CD4-positive, alpha-beta T cell treated with Interleukin-17A for 1 hour (primary cell): ENCODE results near the gene SMPD3.

Source experiments
- DNase-seq: peaks from one replicate; pipeline ENCODE4 v3.0.0-alpha.2; 2020

The SMPD3 gene

GRCh38 chr16:68379472-68380347 is 68.6 kb downstream of the SMPD3 start:
- DNase-seq: no peak

- DNase-seq: no peak
Observed at GRCh38 chr16:68378436-68379415, 69.6 kb downstream of the SMPD3 start.

GRCh38 chr16:68377667-68378393 is 70.5 kb downstream of the SMPD3 start:
- DNase-seq: no peak

GRCh38 chr16:68377221-68377620 is 71.1 kb downstream of the SMPD3 start:
- DNase-seq: no peak

GRCh38 chr16:68376590-68376989 is 71.7 kb downstream of the SMPD3 start:
- DNase-seq: no peak

- no peak for DNase-seq
Observed at GRCh38 chr16:68375801-68376536, 72.3 kb downstream of the SMPD3 start.

- DNase-seq: no peak
Observed at GRCh38 chr16:68374961-68375660, 73.2 kb downstream of the SMPD3 start.

GRCh38 chr16:68374246-68374805 is 74.0 kb downstream of the SMPD3 start:
- no peak for DNase-seq

GRCh38 chr16:68373528-68374245 is 74.6 kb downstream of the SMPD3 start:
- no peak for DNase-seq

- no peak for DNase-seq
Observed at GRCh38 chr16:68372806-68373205, 75.5 kb downstream of the SMPD3 start.

- DNase-seq: no peak
Observed at GRCh38 chr16:68372381-68372720, 76.0 kb downstream of the SMPD3 start.

- no peak for DNase-seq
Observed at GRCh38 chr16:68371706-68372380, 76.5 kb downstream of the SMPD3 start.

GRCh38 chr16:68371276-68371651 is 77.0 kb downstream of the SMPD3 start:
- no peak for DNase-seq

GRCh38 chr16:68370581-68371275 is 77.6 kb downstream of the SMPD3 start:
- DNase-seq: peak; percentile 39

- peak; percentile 29 for DNase-seq
Observed at GRCh38 chr16:68369697-68370580, 78.4 kb downstream of the SMPD3 start.

GRCh38 chr16:68369168-68369567 is 79.1 kb downstream of the SMPD3 start:
- DNase-seq: no peak

- peak; percentile 10 for DNase-seq
Observed at GRCh38 chr16:68368301-68368888, 79.9 kb downstream of the SMPD3 start.

GRCh38 chr16:68367891-68368290 is 80.4 kb downstream of the SMPD3 start:
- no peak for DNase-seq
